UCSD-AML1 (cell line): ENCODE data around the gene PRKN.

ENCODE experiments used
- DNase-seq: peaks from one replicate; lab custom pipeline; 2025; ENCODE audit not compliant: unreplicated experiment; lab: John Stamatoyannopoulos, UW

PRKN gene

GRCh38 chr6:162005372-162005771, 722.2 kb downstream of the PRKN start:
- DNase-seq, result no peak

- DNase-seq, result no peak
These were observed 730.8 kb downstream of the PRKN start for GRCh38 chr6:161996783-161997182.

GRCh38 chr6:161985876-161986423, 741.6 kb downstream of the PRKN start:
- no peak for DNase-seq

- no peak for DNase-seq
These were observed 742.9 kb downstream of the PRKN start for GRCh38 chr6:161984713-161985112.

GRCh38 chr6:161976553-161976952, 751.0 kb downstream of the PRKN start:
- DNase-seq, result no peak

GRCh38 chr6:161973064-161973463, 754.5 kb downstream of the PRKN start:
- no peak for DNase-seq

- DNase-seq, result no peak
These were observed 756.5 kb downstream of the PRKN start for GRCh38 chr6:161971043-161971442.

GRCh38 chr6:161963634-161964234, 763.8 kb downstream of the PRKN start:
- no peak for DNase-seq

- DNase-seq, result no peak
These were observed 764.4 kb downstream of the PRKN start for GRCh38 chr6:161963181-161963580.

GRCh38 chr6:161961796-161962195, 765.8 kb downstream of the PRKN start:
- no peak for DNase-seq

- no peak for DNase-seq
These were observed 766.5 kb downstream of the PRKN start for GRCh38 chr6:161961046-161961445.

- no peak for DNase-seq
These were observed 768.5 kb downstream of the PRKN start for GRCh38 chr6:161959072-161959471.

GRCh38 chr6:161956082-161956481, 771.5 kb downstream of the PRKN start:
- DNase-seq, result no peak

GRCh38 chr6:161954699-161955276, 772.8 kb downstream of the PRKN start:
- no peak for DNase-seq

GRCh38 chr6:161954077-161954476, 773.5 kb downstream of the PRKN start:
- DNase-seq, result no peak

GRCh38 chr6:161951126-161951525, 776.4 kb downstream of the PRKN start:
- no peak for DNase-seq

GRCh38 chr6:161949531-161949930, 778.0 kb downstream of the PRKN start:
- DNase-seq, result no peak

GRCh38 chr6:161948462-161948861, 779.1 kb downstream of the PRKN start:
- no peak for DNase-seq

GRCh38 chr6:161947371-161947770, 780.2 kb downstream of the PRKN start:
- DNase-seq, result no peak

GRCh38 chr6:161946461-161946860, 781.1 kb downstream of the PRKN start:
- DNase-seq, result no peak

GRCh38 chr6:161943561-161943960, 784.0 kb downstream of the PRKN start:
- no peak for DNase-seq

- no peak for DNase-seq
These were observed 786.0 kb downstream of the PRKN start for GRCh38 chr6:161941565-161941964.

GRCh38 chr6:161940519-161940918, 787.0 kb downstream of the PRKN start:
- no peak for DNase-seq
